Fibroblast of peridontal ligament (primary cell): ENCODE data around the gene CEACAM8.
A peak's percentile ranks its signal among the peaks of the same experiment; 100 is the strongest.
"Not testable (repeated sequence)": the region's sequence is repeated elsewhere in the genome, so short reads cannot be mapped to it uniquely, and the experiment has no call there.

ENCODE experiments used
- DNase-seq: peaks from one replicate; pipeline ENCODE4 v3.0.0-alpha.2; 2010; ENCODE audit errors: extremely low read depth

Gene CEACAM8

DNA sequence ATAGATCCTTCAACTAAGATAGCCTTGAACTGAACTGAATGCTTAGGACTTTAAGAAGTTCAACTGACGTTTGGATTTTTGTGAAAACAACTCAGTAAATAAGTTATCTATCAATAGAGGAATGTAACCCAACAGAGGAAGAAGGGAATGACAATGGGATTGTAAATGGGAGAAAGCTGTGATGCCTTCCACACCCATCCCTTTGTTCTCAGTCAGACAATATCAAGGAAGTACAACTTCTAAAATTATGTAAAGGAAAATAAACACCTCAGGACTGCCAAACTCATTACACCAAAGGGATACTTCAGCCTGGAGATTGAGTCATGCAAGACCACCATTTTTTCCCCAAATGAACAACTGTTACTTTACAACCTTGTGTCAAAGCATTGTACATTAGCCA lies 21.1 kb downstream of the CEACAM8 start:
- no peak for DNase-seq

DNA sequence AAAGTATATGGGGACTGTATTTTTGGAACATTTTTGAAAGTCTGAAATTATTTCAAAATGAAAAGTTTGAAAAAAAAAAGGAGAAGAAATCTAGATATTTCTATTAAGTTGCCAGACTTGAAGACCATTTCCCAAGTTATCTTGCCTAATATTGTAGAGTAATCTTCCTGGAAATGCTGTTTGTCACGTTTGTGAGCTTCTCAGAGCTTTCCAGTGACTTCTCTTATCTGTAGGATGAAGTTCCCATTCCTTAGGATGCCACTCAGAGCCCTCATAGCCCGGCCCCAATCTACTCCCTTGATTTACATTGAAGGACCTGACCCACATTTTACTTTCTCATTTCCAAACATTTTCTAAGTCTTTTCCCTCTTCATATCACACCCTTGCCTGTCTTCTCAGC lies 23.6 kb downstream of the CEACAM8 start:
- DNase-seq: no peak

DNA sequence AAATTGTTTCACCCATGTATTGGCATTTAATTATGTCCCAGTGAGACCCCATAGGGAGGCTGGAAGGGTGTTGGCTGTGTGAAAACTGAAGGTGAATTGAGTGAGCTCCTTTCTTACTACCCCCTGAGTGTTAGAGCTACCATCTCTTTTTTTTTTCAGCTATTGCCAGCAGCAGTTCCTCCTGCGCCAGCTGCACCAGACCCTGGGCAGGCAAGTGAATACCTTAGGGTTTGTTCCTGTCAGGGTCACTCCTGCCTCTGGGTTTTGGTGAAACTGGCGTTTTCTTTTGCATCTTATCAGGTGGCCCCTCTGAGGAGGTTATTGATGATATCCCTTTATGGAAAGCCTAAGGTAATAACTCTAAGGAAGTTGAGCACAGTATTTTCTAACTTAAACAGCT lies 25.5 kb downstream of the CEACAM8 start:
- DNase-seq: no peak

DNA sequence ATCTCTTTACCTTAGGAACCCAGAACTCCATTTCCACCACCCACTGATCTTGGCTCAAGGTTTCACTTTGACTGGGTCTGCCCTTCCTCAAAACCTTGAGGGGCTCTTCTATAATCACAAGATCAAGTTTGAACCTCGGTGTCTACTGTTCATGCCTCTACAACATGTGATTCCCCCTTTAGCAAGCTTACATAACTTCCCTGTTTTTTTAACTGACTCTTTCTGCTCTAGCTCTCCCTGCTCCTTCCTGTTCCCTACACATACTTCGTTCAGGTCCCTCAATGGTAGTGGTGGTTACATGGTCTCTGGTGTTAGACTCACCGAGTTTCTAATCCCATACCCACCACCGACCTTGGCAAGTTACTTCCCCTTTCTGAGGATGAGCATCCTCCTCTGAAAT lies 26.7 kb downstream of the CEACAM8 start:
- DNase-seq: no peak

DNA sequence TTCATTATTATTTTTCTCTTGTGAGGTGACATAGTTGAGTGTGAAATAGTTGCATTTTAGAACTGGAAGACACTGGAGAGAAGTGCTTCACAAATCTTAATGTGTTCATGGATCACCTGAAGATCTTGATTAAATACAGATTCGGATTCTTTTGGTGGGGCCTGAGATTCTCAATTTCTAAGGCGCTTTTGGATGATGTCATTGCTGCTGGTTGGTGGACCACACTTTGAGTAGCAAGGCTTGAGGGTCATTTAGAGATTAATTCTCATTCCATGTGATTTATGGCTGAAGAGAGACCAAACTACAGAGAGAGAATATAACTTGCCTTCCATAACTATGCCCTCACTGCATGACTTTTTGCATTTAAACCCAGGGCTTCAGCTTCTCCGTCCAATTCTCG lies 27.2 kb downstream of the CEACAM8 start:
- DNase-seq: no peak

DNA sequence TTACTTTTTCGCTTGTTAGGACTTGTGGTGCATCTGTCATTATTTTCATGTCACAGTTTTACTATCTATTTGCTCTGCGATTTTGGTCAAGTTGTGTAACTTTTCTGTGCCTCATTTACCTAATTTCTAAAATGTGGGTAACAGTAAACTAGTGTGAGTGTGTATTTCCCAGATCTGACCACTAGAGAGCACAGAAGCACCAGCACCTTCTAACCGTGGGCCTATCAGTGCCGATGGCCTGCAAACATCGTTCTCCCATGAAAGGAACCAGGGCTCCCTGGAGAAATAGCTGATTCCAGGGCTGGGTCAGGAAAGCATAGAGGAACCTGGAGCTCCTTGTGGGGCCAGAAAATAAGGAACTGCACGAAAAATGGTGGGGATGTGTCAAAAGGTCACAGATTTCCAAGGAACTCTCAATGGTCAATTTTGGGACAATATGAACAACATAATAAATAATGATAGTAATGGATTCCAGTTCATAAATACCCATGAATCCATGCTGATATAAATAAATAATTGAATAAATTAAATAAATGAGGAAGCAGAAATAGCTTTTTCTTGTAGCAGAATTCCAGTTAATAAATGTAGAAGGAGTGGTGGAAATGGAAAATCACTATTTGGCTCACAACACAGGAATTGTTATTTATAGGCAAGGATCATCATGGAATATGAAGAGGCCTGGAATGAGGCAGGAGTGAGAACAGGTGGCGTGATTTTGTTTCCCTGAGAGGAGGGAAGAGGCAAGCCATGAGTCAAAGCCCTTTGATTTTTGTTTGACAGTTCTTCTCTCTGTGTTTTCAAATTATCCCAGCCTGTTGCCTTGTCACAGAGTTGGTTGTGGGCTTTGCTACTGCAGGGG lies 31.1 kb downstream of the CEACAM8 start:
- peak; percentile 43 for DNase-seq

DNA sequence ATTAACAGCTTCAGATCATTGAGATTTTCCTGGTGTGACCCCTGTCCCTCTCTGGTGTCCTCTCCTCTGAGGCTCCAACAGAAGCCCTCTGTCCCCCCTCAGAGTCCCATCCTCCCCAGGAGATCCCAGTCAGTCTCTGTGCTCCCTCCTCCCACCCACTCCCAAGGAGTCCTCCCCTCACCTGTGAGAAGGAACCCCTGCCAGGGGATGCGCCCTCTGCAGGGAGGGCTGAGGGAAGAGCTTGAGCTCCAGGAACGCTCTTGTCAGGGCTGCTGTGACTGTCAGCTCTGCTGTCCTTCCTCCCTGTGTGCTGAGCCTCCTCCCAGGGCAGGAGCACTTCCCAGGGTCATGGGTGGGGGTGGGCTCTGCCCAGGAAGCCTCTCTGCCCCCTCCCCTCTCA lies 33.2 kb downstream of the CEACAM8 start:
- DNase-seq: no peak

DNA sequence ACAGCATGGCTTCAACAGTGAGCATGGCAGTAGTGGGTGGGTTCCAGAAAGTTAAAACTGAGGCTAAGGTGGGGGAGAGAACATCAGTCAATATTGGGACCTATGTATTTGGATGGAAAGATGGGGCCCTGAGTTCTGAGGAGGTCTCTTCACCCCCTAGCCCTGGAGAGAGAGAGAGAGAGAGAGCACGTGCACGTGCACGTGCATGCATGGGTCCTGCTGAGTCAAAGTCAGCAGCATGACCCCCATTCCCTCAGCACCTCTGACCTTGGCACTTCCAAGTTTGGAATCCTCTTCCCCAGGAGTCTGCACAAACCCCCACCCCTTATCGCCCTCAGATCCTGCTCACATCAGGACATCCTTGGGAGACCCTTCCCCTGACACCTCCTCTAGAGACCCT lies 34.0 kb downstream of the CEACAM8 start:
- DNase-seq: no peak

DNA sequence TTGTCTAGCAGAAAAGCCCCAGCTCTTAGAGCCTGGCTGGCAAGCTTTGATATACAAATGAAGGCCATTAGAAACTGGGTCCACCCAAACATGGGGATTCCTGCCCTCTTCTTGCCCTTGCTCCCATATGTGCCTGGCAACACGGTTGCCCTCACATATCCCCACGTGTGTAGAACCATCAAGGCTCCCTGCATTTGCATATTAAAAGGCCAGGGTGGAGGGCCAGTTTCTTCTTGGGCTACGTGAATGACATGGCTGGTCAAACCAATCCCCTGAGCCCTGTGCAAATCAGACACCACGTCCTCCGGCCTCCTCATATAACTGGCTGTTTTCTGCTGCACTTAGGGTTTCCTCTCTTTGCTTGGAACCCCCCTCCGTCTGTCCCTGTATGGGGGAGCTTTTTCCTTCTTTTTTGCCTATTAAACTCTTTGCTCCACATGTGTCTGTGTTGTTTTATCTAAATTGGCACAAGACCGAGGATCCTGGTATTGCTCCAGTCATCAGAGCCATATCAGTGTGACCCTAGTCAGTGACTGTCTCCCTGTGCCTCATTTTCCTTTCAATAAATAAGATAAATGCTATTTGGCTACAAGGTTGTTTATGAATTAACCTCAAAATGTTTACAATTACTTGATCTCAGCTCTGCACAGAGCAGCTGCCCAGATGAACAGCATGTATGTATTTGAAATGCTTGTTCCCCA lies 36.1 kb downstream of the CEACAM8 start:
- DNase-seq: no peak

DNA sequence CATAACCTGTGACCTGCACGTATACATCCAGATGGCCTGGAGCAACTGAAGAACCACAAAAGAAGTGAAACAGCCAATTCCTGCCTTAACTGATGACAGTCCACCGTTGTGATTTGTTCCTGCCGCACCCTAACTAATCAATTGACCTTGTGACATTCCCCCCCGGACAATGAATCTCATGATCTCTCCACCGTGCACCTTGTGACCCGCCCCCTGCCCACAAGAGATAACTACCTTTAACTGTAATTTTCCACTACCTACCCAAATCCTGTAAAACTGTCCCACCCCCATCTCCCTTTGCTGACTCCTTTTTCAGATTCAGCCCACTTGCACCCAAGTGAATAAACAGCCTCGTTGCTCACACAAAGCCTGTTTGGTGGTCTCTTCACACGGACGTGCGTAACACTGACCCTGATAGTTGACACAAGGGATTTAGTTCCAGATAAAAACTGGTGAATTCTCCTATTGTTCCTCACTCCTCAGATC lies 37.3 kb downstream of the CEACAM8 start:
- DNase-seq: not testable (repeated sequence)

DNA sequence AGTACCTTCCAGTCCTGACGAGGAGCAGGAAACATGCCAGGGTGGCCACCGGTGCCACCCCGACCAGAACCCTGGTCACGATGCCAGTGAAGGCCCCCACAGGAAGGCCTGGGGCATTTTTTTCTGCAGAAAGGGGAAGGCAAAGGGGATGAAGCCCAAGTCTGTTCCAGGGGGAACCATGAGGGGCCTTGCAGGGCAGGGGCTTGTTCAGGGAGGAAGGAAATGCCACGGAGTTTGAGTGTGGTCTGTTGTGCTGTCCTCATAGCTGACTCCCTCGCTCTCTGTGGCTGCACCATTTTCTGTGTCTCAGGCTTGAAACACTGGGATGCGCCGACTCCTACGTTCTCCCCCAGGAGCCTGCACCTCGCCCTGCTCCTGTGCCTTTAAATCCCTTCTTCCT lies 38.9 kb downstream of the CEACAM8 start:
- no peak for DNase-seq

DNA sequence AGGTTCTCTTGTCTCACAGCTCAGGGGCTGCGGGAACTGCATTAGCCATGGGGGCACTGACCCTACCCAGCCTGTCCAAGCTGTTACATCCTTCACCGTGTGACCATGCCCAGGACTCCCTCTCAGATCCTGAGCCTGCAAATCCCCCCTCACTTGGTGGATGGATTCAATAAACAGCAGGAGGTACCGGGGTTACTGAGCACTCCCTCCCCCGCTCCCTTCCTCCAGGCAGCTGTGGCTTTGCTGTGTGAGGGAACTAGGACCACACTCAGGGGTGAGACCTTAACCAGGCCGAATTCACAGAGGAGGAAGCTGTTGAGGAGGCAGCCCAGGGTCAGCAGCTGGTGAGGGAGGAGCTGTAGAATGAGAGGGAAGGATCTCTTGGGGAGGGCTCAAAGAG lies 39.4 kb downstream of the CEACAM8 start:
- DNase-seq: no peak

DNA sequence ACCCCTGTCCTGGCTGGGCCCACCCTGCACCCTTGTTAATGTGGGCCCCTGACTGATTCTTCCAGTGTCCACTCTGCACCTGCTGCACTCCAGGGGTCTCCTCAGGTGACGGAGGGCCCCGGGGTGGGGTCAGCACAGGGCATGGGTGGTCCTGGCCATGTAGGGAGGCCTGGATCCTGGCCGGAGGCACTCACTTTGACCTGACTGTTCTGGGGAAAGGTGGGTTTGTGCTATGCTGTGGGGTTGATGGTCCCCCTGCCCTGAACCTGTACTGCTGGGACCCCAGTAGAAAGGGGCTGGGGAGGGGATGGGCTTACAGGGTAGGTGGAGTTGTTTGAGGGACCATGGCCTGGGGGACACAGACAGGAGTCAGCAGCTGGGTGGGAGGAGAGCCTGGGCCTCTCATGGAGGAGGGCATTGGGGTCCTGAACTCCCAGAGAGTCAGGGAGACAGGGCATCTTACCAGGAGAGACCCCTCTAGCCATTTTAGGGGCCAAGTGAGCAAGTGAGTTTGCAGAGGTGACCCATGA lies 40.6 kb downstream of the CEACAM8 start:
- DNase-seq: no peak

DNA sequence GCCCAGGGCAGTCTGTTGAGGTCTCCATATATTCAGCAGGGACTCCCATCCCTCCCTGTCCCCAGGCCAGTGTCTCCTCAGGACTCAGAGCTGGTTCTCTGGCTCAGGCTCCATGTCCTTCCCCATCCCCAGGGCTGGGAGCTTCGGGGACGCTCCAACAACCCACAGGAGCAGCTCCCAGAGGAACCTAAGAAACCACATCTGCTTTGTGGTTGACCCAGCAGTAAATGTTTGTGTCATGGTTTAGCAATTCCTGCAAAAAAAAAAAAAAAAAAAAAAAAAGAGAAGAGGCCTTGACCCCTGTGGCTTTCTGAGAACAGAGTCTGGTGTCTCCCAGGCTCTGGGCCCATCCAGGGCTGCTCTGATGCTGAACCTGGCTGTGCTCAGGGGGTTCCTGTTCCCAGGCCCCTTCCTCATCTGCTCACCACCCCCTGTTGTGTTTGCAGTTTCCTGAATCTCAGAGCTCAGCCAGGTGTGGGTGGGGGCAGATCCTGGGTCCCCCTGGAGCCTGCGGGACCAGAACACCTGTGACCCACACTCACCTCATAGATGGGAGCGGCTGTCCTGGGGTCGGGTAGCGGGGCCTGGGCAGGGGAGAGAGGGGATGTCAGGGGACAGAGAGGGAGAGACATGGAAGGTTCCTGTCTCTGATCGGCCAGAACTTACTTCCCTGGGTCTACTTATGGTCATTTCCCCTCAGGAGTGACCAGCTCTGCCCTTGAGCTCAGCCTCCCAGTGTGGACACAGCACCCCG lies 41.3 kb downstream of the CEACAM8 start:
- peak; percentile 53 for DNase-seq

DNA sequence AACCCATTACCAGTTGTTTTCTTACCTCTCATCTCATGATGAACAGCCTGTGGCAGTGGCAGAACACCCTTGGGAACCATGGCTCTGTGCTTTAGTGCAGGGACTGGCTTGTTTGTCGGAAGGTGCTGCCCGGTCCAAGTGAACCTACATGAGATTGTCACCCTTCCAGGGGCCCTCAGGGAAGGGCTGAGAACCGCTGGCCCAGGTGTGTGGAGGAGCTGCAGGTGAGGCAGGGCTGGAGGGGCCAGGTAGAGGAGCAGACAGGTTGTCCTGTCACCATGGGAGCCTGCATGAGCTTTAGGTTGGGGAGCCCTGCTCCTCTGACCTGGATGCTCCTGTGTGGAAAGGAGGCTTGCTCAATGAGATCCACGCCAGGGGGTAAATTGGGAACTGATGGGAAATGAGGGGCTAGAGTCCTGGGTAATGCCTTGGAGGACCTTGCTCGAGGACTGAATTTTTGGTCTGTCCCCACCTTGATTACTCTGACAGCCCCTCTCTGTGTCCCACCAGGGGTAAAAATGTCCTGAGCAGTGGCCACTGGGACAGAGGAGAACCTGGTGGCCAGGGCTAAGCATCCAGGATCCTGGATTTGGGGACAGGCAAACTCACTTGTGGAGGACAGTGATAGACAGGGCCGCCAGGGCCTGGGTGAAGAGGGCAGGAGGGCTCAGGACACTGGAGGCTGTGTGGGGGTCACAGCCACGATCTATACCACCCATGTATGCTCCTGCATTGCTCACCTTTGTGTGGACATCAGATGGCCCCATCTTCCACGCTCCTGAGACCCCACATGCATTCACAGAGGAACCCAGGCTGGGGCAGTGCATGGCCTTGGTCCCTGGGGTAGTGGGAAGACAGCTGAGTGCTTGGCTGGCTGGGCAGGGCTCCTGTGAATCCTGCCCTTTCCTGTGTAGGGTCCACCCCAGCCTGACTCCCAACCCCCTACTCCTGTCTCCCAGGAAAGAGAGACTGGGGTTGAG lies 42.3 kb downstream of the CEACAM8 start:
- DNase-seq: no peak

DNA sequence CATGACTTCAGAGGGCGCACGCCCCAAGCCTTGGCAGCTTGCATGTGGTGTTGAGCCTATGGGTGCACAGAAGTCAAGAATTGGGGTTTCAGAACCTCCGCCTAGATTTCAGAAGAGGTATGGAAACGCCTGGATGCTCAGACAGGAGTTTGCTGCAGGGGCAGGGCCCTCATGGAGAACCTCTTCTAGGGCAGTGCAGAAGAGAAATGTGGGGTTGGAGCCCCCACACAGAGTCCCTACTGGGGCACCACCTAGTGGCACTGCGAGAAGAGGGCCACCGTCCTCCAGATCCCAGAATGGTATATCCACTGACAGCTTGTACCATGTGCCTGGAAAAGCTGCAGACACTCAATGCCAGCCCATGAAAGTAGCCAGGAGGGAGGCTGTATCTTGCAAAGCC lies 44.2 kb downstream of the CEACAM8 start:
- DNase-seq: not testable (repeated sequence)

DNA sequence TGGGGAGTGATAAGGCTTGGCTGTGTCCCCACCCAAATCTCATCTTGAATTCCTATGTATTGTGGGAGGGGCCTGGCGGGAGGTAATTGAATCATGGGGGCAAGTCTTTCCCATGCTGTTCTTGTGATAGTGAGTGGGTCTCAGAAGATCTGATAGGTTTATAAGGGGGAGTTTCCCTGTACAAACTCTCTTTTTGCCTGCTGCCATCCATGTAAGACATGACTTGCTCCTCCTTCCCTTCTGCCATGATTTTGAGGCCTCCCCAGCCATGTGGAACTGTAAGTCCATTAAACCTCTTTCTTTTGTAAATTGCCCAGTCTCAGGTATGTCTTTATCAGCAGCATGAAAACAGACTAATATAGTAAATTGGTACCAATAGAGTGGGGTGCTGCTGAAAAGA lies 45.7 kb downstream of the CEACAM8 start:
- DNase-seq: not testable (repeated sequence)

DNA sequence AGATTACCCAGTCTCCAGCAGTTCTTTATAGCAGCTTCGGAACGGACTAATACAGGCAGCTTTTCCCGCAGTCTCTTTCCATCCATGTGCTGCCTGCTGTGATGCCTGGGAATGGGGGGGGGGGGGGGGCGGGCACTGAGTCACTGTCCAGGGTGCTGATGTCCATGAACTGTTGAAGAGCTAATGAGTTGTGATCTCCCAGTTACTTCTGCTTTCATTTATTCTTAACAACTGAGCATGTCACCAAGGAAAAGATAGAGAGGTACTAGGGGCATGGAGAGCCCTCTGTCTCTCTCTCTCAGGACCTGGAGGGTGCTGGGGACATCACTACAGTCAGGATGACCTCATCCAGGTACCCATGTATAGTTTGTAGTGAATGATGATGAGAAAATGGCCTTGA lies 46.2 kb downstream of the CEACAM8 start:
- DNase-seq: no peak

DNA sequence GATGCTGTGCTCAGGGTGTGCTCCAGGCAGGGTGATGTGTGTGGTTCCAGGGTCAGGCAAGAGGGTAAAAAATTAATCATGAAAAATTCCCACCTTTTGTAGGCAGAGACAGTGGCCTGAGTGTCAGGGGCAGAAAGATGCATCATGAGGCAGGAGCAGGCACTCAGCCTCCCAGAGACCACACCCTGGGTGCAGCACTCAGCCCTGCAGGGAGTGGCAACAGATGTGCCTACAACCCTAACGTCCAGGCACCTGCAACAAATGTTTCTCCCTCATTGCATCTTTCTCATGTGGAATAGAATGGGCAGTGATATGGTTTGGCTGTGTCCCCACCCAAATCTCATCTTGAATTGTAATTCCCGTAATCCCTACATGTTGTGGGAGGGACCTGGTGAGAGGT lies 46.8 kb downstream of the CEACAM8 start:
- no peak for DNase-seq

DNA sequence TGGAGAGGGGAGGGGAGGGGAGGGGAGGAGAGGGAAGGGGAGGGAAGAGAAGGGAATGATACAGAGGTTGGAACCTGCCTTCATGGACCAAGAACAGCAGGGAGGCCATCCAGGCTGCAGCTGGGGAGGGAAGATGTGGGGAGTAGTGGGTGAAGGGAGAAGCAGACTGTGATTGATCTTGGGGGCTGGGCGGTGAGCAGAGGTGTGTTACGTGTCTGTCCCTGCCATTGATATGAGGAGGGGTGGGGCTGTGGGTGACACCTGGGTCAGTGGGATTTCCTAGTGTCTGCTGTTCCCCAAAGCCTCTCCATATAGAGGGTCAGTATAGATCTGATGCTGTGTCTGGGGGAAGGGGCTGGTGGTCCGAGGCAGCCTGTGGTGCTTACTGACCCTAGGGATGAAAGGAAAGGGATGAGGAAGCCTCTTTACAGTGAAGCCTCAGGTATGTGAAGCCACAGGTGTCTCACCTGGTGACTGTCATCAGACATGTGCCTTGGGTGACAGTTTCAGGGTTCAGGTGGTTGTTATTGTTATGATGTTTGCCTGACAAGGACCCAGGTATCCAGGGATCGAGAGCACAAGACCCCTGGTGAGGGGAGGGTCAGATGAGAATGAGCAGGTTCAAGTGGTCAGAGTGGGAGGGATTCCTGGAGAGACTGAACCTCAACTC lies 47.8 kb downstream of the CEACAM8 start:
- DNase-seq: no peak
